HG03159 (cell line): ENCODE measurements around the gene HLA-B.
"Not testable (repeated sequence)": the region's sequence is repeated elsewhere in the genome, so short reads cannot be mapped to it uniquely, and the experiment has no call there.

Source experiments
- ATAC-seq: cut with Tn5 transposase; IDR thresholded peaks from one replicate; pipeline ENCODE4 v1.9.1; 2021; ENCODE audit warnings: mild to moderate bottlenecking, moderate library complexity; ENCODE audit not compliant: unreplicated experiment

Gene HLA-B

DNA sequence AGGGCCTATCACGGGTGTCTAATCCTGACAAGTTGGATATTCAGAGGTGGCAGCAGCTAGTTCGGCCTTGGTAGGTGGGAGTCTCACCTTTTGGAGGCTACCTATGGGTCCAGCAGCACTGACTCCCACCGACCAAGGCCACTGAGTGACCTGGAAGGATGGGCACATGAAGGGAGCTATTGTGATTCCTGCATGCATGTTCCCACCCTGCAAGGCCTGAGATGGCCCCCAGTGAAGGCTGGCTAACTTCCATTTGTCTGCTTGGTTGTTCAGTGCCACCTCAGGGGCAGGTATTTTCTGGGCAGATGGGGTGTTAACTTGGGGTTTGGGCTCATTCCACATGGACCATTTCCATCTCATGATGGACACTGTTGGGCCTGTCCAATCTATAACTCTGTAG is 28.1 kb upstream of the HLA-B start:
- no peak for ATAC-seq

DNA sequence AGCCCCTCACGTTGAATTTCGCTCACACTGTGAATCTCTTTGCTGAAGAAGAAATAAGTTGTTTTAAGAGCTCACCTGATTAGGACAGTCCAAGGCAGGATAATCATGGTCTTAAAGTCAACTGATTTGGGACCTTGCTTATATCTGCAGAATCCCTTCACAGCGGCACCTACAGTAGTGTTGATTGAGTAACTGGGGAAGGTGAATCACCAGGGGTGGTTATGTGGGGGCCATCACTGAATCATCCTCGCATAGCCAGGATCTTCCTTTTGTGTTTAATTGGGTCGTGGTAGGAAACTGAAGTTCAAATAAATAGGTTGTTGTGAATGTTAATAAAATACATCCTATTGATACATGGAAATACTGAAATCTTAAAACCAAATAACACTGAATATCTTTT is 26.2 kb upstream of the HLA-B start:
- no peak for ATAC-seq

DNA sequence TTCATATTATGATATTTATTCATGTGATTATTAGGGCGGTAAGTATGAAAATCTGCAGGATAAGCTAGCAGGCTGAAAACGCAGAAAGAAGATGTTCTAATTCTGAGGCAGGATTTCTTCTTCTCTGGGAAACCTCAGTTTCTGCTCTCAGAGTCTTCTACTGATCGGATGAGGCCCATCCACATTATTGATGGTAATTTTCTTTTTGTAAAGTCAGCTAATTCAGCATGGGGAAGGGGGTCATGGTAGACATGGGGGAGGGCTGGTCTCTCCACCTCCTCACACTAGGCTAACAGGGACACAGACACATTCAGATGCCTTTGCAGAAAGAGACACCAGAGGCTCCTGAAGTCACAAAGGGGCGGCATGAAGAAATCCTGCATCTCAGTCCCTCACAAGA is 24.7 kb upstream of the HLA-B start:
- no peak for ATAC-seq

DNA sequence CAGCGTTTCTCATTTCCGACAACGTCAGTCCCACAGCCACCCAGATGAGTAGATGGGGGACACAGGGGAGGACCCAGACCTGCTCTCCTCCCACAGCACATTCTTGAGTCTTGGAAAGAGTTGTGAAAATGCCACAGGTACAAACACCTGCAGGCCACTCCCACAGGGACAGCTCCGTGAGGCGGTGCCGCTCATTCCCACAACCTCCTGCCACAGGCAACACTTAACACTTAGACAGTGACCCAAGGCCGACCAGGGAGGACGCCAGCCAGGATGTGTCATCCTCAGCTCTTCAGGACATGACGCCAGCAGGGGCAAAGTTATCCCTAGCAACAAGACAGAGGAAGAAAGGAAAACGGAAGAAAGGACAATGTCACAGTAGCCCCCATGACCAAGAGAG is 22.9 kb upstream of the HLA-B start:
- no peak for ATAC-seq

DNA sequence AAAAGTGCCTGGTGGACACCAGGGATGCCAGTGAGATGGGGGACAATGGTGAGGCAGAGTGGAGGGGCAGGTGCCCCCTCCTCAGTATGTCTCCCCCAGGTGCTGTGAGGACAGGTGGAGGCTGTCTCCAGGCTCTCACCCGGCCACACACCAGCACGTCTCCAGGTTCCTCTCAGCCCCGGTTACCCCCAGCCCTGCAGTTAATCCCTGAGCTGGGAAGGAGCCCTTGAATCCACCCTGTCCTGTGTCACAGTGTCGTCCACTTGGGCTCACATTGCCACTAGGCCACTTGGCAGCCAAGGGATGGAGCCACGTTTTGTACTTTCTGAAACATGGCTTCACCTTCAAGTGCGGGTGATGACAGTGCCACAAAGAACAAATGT is 21.7 kb upstream of the HLA-B start:
- no peak for ATAC-seq

DNA sequence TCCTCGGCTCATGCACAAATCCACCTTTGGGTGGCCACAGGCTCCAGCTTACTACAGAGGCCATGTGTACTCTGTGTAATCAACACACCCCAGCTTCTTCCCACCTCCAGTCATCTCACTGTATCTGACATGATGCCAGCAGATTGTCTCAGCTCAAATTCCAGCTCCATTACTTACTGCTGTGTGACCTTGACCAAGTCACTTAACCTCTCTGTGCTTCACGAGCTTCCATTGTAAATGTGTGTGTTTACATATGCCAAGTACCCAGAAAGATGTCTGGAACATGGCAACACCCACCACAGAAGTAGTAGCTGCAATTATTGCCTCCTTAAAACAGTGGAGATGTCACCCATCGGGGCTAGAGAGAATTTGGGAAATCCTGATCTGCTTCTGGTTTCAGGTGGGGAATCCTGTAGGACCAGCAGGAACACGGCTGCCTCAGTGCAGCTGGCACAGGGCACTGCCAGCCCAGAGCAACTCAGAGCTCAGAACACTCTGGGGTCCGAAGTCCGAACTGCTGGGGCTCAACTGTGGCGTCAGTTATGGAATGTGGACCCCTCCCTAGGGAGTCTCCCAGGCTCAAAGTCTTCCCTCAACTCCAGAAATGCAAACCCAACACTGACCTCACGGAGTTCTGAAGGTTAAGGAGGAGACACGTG is 21.2 kb upstream of the HLA-B start:
- ATAC-seq, result no peak

DNA sequence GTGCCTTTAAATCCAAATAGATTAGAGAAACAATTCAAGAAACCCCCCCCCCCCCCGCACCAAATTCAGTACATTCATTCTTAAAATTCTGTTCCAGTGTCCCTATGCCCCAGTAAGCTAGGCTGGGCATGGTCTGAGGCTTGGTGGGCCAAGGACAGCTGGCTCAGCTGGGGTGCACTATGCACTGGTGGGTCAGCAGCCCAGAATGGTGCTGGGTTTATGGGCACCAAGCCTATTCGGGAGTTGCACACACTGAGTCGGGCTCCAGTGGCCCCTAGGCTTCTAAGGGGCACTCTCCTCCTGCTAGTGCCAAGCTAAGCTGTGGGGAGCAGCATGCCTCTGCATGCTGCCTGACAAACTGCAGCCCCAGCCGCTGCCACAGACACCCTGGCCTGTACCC is 20.1 kb upstream of the HLA-B start:
- ATAC-seq, result no peak

DNA sequence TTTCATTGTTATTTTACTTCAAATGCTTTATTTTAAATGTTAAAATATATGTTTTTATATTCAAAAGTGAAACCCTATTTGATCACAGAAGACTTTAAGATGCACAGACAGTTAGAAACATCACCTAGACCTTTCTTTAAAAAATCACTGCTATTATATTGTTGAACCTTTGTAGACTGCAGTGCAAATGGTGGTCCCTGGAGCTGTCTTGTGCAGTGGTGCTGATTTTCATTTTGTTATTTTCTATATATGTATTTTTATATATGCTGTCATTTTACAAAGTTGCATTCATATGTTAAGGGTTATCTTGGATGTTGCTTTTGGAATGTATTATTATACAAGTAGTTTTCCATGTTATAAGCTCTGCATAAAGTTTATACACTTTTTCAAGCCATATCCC is 18.7 kb upstream of the HLA-B start:
- ATAC-seq, result no peak

DNA sequence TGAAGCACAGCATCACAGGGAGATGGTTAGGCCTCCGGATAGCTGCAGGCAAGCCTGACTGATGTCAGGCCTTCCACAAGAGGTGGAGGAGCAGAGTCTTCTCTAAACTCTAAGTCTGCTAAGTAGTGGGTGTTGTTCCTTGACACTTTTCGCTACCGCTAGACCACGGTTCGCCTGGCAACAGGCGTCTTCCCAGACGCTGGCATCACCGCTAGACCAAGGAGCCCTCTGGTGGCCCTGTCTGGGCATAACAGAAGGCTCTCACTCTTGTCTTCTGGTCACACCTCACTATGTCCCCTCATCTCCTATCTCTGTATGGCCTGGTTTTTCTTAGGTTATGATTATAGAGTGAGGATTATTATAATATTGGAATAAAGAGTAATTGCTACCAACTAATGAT is 17.1 kb upstream of the HLA-B start:
- not testable (repeated sequence) for ATAC-seq

DNA sequence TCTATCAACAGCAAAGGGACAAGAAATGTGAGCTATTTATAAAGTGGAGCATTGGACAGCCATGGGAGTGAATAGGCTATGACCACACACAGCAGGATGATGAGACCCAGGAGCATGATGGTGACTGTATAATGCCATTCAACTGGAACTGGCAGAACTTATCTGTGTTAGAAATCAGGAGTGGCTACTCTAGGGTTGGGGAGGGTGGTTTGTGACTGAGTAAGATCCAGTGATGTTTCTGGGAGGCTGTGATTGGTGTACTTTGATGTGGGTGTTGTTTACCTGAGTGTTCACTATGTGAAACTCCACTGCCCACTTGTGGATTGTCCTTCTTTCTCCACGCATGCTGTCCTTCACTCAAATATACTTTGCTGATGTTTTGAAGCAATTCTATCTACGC is 11.5 kb upstream of the HLA-B start:
- no peak for ATAC-seq

DNA sequence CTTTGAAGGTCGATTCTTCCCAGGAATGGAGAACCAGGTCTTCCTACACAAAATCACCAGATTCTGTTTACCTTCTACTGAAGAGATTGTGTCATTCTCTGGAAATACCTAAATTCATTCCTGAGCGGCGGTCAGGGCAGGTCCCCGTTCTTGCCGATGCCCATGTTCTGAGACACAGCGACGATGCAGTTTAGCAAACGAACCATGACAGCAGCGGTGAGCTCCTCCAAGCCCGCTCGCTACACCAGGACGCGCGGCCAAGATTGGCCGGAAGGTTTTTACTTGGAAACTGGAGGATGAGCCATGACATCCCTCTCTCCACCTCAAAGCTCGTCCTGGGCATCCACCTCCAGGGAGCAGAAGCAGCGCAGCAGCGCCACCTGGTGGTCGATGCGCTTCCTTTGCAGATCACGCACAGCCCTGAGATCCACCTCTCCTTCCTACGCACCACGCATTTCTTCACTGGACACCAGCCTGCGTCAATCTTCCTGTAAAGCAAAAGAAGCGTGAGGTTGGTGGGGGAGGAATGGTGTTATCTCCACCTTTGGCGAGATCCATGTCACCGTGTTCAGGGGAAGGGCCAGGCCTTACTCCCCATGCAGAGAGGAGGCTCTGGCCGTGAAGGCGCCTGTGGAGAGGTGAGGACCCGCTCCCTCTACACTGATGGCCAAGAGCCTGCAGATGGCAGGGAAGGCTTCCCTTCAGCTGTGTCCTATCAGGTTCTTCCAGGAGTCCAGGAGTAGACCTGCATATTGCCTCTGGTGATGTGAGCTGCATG is 9.9 kb upstream of the HLA-B start:
- ATAC-seq, result peak; percentile 65

DNA sequence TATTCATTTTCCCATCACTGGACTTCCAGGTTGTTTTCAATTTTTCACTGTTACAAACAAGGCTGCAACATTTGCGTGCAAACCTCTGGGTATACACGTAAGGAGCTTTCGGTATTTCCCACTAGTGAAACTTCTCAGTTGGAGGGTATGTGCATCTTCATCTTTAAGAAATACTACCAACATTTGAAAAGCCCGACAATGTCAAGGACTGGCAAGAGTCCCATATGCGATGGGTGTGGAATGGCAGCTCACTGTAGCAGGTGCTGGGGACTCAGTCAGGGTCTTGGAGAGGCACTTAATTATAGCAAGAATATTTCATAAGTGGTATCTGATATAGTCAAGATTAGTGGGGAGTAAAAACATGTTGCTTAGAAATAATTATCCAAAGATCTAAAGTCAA is 8.9 kb upstream of the HLA-B start:
- no peak for ATAC-seq

DNA sequence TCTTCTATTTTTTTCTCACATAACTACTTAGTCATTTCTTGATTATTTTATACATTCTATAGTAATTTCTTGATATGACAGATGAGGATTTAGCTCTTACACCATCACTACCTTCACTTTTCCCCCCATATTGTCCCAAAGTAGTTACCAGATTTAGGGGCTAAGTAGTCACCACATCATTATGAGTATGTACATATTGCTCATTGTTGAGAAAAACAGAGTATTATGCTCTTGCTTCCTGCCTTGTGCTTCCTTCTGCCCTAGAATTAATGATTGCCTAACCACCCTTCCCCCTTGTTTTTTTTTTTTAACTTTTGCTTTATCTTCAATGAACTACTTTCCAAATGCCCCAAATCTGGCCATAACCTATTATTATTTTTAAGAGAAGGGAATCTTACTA is 6.8 kb upstream of the HLA-B start:
- ATAC-seq, result no peak

DNA sequence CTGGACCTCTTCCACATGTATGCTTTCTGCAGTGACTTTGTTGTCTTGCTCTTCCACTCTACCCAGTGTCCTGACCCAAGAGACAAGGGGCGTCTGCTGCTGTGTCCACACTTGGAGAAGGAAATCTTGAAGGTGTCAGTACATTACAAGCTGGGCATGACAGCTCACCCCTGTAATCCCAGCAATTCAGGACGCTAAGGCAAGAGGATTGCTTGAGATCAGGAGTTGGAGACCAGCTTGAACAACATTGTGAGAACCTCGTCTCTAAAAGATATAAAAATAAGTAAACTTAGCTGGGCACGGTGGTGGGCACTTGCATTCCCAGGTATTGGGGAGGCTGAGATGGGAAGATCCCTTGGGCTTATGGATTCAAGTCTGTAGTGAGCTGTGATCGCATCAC is 5.8 kb upstream of the HLA-B start:
- ATAC-seq, result no peak

DNA sequence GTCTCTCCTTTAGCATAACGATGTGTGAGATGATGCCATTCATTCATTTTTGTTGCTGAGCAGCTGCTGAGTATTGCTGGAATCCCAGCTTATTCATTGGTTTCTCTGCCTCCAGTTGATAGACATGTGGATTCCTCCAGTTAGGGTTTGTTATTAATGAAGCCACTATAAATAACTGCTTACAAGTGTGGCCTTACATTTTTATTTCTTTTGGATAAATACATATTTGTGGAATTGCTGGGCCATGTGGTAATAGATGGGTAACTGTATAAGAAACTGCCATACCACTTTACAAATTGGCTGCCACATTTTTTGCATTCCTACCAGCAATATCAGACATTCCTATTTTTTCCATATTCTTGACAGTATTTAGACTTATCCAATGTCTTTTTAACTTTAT is 2.6 kb upstream of the HLA-B start:
- no peak for ATAC-seq

DNA sequence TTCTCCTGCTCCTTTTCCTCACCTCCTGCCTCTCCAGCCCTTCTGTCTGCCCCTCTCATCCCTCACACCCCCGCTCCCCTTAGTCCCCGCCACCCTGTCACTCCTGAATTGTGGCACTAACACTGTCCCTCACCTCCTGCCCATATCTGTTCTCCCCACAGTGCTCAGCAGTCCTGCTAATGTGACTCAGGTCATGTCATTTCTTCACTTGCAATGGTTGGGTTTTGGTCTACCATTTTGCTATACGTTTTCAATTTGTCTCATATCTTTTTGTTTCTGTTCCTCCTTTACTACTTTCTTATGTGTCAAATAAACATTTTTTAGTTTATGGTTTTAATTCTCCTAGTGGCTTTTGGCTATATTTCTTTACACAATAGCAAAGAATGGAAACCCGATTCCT is 1.3 kb upstream of the HLA-B start:
- no peak for ATAC-seq

DNA sequence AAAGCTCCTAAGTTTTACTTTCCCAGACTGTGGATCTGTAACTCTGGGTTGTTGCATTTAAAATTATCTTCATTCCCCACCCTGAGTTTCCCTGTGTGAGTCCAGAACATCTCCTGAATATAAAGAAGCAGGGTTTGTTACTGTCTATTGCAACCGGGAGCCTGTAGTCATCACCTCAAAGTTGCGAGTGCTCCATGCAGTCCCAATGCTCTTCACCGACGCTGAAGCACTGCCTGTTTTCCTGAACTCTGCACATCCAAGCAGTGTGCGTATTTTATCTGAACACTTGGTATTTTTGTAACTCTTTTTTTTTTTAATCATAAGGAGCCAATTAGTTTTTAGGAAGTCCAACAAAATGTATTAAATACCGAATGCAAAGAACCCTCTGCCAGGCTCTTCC is 907 bp upstream of the HLA-B start:
- no peak for ATAC-seq

DNA sequence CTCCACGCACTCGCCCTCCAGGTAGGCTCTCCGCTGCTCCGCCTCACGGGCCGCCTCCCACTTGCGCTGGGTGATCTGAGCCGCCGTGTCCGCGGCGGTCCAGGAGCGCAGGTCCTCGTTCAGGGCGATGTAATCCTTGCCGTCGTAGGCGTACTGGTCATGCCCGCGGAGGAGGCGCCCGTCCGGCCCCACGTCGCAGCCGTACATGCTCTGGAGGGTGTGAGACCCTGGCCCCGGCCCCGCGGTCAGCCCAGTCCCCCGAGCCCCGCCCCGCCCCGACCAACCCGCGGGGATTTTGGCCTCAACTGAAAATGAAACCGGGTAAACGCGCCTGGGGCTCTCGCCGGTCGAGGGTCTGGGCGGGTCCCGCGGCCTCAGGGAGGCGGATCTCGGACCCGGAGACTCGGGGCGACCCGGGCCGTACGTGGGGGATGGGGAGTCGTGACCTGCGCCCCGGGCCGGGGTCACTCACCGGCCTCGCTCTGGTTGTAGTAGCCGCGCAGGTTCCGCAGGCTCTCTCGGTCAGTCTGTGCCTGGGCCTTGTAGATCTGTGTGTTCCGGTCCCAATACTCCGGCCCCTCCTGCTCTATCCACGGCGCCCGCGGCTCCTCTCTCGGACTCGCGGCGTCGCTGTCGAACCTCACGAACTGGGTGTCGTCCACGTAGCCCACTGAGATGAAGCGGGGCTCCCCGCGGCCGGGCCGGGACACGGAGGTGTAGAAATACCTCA is 598 bp downstream of the HLA-B start:
- no peak for ATAC-seq

DNA sequence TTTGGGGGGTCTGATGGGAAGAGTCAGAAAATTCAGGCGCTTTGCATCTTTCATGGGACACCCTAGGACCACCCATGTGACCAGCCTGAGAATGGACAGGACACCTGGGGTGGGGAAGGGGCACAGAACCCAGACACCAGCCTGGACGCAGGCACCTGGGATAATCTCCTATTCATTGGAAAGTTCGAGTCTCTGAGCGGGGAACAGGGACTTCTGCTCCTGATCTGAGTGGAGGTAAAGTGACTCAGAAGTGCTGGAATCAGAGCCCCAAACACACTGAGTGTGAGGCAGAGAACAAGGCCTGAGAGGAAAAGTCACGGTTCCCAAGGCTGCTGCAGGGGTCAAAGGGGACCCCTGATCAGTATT is 1.4 kb downstream of the HLA-B start:
- no peak for ATAC-seq

DNA sequence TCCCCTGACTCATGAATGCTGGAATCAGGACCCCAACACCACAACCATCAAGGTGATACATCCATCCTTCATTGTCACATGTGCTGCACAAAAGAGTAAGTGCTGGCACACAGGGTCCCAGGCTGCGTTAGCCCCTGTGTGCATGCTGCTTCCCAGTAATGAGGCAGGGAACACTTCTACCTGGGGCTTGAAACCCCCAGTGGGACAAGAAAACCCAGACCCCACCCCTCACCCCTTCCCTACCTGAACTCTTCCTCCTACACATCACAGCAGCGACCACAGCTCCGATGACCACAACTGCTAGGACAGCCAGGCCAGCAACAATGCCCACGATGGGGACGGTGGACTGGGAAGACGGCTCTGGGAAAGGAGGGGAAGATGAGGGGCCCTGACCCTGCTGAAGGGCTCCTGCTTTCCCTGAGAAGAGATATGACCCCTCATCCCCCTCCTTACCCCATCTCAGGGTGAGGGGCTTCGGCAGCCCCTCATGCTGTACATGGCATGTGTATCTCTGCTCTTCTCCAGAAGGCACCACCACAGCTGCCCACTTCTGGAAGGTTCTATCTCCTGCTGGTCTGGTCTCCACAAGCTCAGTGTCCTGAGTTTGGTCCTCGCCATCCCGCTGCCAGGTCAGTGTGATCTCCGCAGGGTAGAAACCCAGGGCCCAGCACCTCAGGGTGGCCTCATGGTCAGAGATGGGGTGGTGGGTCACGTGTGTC is 2.0 kb downstream of the HLA-B start:
- no peak for ATAC-seq

DNA sequence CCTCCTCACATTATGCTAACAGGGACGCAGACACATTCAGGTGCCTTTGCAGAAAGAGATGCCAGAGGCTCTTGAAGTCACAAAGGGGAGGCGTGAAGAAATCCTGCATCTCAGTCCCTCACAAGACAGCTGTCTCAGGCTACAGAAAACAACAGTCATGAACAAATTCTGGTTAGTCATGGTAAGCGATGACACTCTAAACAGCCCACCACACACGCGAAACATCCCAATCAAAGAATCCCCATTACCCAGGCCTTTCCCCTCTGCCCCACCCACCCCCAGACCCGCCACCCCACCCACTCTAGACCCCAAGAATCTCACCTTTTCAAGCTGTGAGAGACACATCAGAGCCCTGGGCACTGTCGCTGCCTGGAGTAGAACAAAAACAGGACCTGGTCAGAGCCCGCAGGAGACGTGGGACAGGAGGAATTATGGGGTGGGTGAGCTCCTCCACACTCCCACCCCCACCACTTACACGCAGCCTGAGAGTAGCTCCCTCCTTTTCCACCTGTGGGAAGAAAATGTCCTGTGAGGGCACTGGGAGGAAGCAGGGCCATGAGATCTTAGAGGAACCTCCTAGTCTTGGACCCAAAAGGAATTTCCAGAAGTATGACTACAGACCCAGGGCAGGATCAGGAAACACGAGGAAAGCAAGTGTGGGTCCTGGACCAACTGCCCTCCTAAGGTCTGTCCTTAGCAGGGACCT is 2.7 kb downstream of the HLA-B start:
- ATAC-seq, result no peak
